Gastroesophageal sphincter (tissue), 3 donors: ENCODE data around the gene MPO.

Source experiments
- EP300 ChIP-seq: sonication (generic); formaldehyde crosslinking; IDR thresholded peaks from one replicate; pipeline ENCODE4 v1.6.1; 2017; ENCODE audit warnings: antibody characterized with exemption, mild to moderate bottlenecking
- POLR2A ChIP-seq, 2 donors: fragments of 450-650 bp; IDR thresholded peaks; one replicate each; pipeline ENCODE4 v1.6.1; 2017; ENCODE audit warnings: antibody characterized with exemption in 2 of 2, mild to moderate bottlenecking in 2 of 2, moderate library complexity in 1 of 2
- POLR2AphosphoS5 ChIP-seq: sonication (generic); formaldehyde crosslinking; IDR thresholded peaks from one replicate; pipeline ENCODE4 v1.6.1; 2017; ENCODE audit warnings: antibody characterized with exemption
- TF ChIP-seq, protein P1 (sequence below), 4 experiments: fragments of 200-600 bp in 2 of 4; fragments of 450-650 bp in 2 of 4; sonication (generic) in 1 of 4; IDR thresholded peaks; one replicate each; pipeline ENCODE4 v1.5.1; 2017 to 2019; ENCODE audit warnings: antibody characterized with exemption in 4 of 4, mild to moderate bottlenecking in 2 of 4, moderate library complexity in 2 of 4

DNA sequence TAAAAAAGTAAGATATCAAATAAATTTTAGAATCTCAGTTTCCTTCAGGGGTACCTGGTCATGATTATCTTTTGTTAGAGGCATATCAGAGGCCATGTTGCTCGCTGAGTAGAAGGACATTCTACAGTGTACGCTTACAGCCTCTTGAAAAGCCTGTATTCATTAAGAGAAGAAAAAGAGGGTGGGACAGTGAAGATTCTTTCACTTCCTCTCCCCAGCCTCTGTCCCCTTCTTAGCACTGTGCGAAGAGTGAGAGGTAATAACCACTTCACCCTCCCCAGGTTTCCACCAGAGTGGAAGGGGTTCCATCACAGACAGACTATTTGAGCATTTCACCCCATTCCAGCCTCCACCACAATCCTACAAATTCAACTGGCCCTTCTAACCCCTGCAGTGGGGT lies 47.2 kb downstream of the MPO start:
- TF ChIP-seq, protein P1, sequence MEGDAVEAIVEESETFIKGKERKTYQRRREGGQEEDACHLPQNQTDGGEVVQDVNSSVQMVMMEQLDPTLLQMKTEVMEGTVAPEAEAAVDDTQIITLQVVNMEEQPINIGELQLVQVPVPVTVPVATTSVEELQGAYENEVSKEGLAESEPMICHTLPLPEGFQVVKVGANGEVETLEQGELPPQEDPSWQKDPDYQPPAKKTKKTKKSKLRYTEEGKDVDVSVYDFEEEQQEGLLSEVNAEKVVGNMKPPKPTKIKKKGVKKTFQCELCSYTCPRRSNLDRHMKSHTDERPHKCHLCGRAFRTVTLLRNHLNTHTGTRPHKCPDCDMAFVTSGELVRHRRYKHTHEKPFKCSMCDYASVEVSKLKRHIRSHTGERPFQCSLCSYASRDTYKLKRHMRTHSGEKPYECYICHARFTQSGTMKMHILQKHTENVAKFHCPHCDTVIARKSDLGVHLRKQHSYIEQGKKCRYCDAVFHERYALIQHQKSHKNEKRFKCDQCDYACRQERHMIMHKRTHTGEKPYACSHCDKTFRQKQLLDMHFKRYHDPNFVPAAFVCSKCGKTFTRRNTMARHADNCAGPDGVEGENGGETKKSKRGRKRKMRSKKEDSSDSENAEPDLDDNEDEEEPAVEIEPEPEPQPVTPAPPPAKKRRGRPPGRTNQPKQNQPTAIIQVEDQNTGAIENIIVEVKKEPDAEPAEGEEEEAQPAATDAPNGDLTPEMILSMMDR (IDR thresholded peaks at IDR 0.05): no peak
- TF ChIP-seq POLR2AphosphoS5 (no peak), POLR2A (IDR thresholded peaks at IDR 0.05) (no peak), EP300 (no peak)
